ENCODE results near the gene PDGFRA.

PDGFRA gene

DNA sequence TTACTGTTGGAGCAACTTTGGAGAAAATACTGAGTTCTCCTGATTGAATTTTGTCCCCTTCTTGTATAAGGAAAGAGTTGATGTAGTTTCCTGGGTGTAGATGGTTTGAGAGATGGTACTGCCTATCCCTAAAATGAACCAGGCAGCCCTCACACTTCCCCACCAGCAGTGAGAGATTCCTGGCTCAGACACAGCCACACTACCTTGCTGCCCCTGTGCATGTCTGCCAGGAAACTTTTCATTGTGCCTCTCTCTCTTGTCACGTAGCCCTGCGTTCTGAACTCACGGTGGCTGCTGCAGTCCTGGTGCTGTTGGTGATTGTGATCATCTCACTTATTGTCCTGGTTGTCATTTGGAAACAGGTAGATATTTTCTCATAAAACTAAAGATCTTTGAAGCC is 45.2 kb downstream of the PDGFRA start:
- no peaks in the 10 kb centered on the region; the same call in 1 of the 2 replicates for H3K36me3 ChIP-seq (ENCODE audit: insufficient read depth, low read depth, low read length)
- no peak overlapping the region for H3K4me3 ChIP-seq (ENCODE audit: low read length)
- H3K9me3 ChIP-seq (ENCODE audit: insufficient read depth, low read depth, low read length): no peaks in the 10 kb centered on the region
- peaks cover 14% of the 10 kb centered on the region for H3K4me1 ChIP-seq (ENCODE audit: insufficient read depth, low read length)
- peaks cover 9% of the 10 kb centered on the region; the same call in 1 of the 2 replicates for H3K27me3 ChIP-seq (ENCODE audit: insufficient read depth, low read length)
- H3K9ac ChIP-seq (ENCODE audit: low read depth, low read length): no peak overlapping the region
- H3K27ac ChIP-seq (ENCODE audit: low read length): no peak overlapping the region

DNA sequence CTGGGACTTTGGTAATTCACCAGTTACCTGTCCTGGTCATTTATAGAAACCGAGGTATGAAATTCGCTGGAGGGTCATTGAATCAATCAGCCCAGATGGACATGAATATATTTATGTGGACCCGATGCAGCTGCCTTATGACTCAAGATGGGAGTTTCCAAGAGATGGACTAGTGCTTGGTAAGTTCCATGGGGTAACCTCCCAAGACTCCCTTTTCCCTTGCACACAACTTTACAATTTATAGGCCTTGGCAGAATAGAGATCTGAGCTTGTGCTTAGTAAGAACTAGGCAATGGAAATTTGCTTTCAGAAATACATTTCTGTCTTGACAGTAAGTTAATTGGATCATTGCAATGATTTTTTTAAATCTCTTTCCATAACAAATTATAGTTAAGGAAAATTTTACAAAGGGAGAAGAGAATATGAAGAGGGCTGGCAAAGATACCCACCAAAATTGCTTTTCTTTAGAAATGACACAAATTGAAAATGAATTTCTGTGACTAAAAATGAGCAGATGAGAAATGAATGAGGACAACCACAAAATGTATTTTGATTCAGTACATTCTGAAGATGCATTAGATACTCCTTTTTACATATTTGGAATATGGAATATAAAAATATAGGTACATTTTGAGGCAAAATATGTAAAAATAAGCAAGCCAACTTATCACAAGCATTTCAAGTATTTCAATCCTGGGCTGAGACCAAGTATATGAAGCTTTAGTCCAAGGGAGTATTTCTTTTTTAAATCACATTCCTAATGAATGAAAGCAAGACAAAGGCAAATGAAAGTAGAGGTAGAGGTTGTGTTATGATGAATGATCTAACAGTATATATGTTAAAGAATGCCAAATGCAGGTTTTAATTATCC is 45.9 kb downstream of the PDGFRA start:
- H3K4me1 ChIP-seq (ENCODE audit: insufficient read depth, low read length): peaks cover 14% of the 10 kb centered on the region
- peaks cover 9% of the 10 kb centered on the region; the same call in 1 of the 2 replicates for H3K27me3 ChIP-seq (ENCODE audit: insufficient read depth, low read length)
- H3K27ac ChIP-seq (ENCODE audit: low read length): no peak overlapping the region
- H3K36me3 ChIP-seq (ENCODE audit: insufficient read depth, low read depth, low read length): no peaks in the 10 kb centered on the region; the same call in 1 of the 2 replicates
- no peaks in the 10 kb centered on the region for H3K9me3 ChIP-seq (ENCODE audit: insufficient read depth, low read depth, low read length)
- H3K9ac ChIP-seq (ENCODE audit: low read depth, low read length): no peak overlapping the region
- H3K4me3 ChIP-seq (ENCODE audit: low read length): no peak overlapping the region

DNA sequence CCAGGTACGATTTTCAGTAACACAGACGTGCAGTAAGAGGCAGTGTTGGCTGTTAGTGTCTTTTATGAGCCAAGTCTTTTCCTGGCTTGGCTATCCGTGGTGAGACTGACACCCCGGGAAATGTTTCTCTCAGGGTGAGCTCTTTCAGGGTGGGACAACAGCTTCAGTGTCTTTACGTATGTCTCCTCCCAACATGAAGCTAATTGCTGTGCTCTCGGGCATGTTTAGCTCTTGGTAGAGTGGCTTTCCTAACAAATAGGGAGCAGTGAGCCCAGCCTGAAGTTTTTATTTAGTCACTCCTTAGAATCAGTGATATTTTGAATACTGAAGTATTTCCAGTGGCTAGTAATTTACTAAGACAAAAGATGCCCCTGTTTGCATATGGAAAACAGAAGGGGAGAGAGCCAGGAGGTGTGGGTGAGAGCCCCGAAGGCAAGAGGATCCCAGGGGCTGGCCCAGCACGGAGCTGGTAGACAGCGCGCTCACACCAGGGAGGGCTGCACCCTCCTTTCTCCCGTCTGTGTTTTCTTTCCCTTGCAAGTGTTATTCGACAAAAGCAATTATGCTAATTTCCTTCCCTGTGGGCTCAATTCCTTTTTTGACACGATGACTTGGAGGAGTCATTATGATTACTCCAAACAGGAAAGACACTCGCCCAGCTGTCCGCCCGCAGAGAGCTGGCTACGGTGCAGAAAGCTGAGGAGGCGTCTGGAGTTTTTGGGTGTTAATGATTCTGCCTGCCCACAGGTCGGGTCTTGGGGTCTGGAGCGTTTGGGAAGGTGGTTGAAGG is 47.7 kb downstream of the PDGFRA start:
- H3K27ac ChIP-seq (ENCODE audit: low read length): no peak overlapping the region
- H3K36me3 ChIP-seq (ENCODE audit: insufficient read depth, low read depth, low read length): peaks cover 6% of the 10 kb centered on the region; the same call in 1 of the 2 replicates
- peak overlapping the region; percentile 55; the same call in 1 of the 2 replicates for H3K4me3 ChIP-seq (ENCODE audit: low read length)
- peaks cover 9% of the 10 kb centered on the region; the same call in 1 of the 2 replicates for H3K27me3 ChIP-seq (ENCODE audit: insufficient read depth, low read length)
- H3K9me3 ChIP-seq (ENCODE audit: insufficient read depth, low read depth, low read length): peaks cover 10% of the 10 kb centered on the region
- H3K4me1 ChIP-seq (ENCODE audit: insufficient read depth, low read length): peaks cover 14% of the 10 kb centered on the region
- peak overlapping the region; percentile 14; the same call in 1 of the 2 replicates for H3K9ac ChIP-seq (ENCODE audit: low read depth, low read length)

DNA sequence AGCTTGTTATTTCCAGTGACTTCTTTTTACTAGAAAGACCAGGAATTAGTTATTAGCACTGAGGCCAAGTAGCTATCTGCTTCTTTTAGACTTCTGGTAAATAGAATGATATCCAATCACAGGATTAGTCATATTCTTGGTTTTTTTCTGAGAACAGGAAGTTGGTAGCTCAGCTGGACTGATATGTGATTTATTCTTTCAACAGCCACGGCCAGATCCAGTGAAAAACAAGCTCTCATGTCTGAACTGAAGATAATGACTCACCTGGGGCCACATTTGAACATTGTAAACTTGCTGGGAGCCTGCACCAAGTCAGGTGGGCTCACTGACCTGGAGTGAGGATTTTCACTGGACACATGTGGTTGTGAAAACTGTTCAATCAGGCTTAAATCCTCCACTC is 48.6 kb downstream of the PDGFRA start:
- Histone ChIP-seq H3K9me3 (ENCODE audit: insufficient read depth, low read depth, low read length) (peaks cover 18% of the 10 kb centered on the region), H3K4me1 (ENCODE audit: insufficient read depth, low read length) (peaks cover 14% of the 10 kb centered on the region), H3K27me3 (ENCODE audit: insufficient read depth, low read length) (peaks cover 9% of the 10 kb centered on the region; the same call in 1 of the 2 replicates), H3K4me3 (ENCODE audit: low read length) (peak overlapping the region; percentile 55; the same call in 1 of the 2 replicates), H3K9ac (ENCODE audit: low read depth, low read length) (peak overlapping the region; percentile 14; the same call in 1 of the 2 replicates), H3K36me3 (ENCODE audit: insufficient read depth, low read depth, low read length) (peaks cover 15% of the 10 kb centered on the region; the same call in 1 of the 2 replicates), H3K27ac (ENCODE audit: low read length) (no peak overlapping the region)

DNA sequence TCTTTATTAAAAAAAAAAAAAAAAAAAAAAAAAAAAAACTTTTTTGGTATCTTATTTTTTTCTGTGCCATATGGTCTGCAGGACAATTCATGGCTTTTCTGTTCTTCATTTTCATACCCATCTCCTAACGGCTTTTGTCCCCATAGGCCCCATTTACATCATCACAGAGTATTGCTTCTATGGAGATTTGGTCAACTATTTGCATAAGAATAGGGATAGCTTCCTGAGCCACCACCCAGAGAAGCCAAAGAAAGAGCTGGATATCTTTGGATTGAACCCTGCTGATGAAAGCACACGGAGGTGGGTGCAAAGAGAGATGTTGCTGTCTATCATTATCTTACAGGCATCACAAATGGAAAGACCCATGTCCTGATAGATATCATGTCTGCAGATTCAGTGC is 49.1 kb downstream of the PDGFRA start:
- Histone ChIP-seq H3K4me1 (ENCODE audit: insufficient read depth, low read length) (peaks cover 14% of the 10 kb centered on the region), H3K36me3 (ENCODE audit: insufficient read depth, low read depth, low read length) (peaks cover 16% of the 10 kb centered on the region; the same call in 1 of the 2 replicates), H3K4me3 (ENCODE audit: low read length) (peak overlapping the region; percentile 31; the same call in 1 of the 2 replicates), H3K27me3 (ENCODE audit: insufficient read depth, low read length) (peaks cover 9% of the 10 kb centered on the region; the same call in 1 of the 2 replicates), H3K27ac (ENCODE audit: low read length) (no peak overlapping the region), H3K9ac (ENCODE audit: low read depth, low read length) (no peak overlapping the region), H3K9me3 (ENCODE audit: insufficient read depth, low read depth, low read length) (peaks cover 23% of the 10 kb centered on the region)

DNA sequence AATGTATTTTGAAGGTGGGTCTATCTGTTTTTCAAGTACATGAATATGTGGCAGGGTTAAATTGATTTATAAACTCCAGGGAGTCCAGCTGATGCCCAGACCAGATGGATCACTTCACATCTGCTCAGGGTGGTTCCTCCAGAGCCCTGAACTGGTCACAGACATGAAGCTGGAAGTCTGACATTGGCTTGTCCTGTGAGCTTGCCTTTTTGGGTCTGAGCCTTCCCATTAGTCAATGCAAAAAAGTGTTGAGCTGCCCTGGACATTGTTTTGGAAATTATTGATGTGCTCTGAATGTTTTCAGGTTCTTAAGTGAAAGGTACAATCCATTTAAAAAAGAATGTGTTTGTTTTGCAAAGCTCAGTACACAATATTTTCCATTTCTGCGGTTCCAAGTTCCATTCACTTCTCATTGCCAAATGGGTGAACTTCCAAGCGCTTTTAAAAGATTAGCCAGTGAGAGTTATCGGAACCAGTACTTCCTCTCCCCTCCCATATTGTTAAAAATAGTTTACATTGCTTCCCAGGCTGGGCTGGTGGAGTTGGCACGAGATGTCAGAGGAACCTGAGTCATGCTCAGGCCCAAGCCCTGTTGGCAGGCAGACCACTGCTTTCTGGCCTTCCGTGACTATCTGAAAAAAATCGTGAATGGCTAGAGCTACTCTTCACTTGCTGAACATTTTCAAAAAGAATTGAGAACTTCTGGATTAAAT is 52.1 kb downstream of the PDGFRA start:
- H3K27ac ChIP-seq (ENCODE audit: low read length): no peak overlapping the region
- H3K27me3 ChIP-seq (ENCODE audit: insufficient read depth, low read length): no peaks in the 10 kb centered on the region
- no peak overlapping the region for H3K4me3 ChIP-seq (ENCODE audit: low read length)
- H3K9ac ChIP-seq (ENCODE audit: low read depth, low read length): no peak overlapping the region
- H3K36me3 ChIP-seq (ENCODE audit: insufficient read depth, low read depth, low read length): peaks cover 16% of the 10 kb centered on the region; the same call in 1 of the 2 replicates
- H3K9me3 ChIP-seq (ENCODE audit: insufficient read depth, low read depth, low read length): peaks cover 30% of the 10 kb centered on the region
- H3K4me1 ChIP-seq (ENCODE audit: insufficient read depth, low read length): peaks cover 14% of the 10 kb centered on the region

DNA sequence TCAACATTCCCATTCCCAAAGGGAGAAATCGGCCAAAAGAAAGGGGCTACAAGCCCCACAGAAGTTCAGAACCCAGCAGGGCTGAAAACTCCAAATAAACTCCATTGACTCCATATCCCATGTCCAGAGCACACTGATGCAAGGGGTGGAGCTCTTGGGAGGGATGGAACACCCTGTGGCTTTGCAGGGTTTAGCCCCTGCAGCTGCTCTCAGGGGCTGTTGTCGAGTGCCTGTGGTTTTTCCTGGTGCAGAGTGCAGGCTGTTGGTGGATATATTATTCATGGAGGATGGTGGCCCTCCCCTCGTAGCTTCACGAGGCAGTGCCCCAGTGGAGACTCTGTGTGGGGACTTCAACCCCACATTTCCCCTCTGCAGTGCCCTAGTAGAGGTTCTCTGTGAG is 53.7 kb downstream of the PDGFRA start:
- no peak overlapping the region for H3K4me3 ChIP-seq (ENCODE audit: low read length)
- H3K4me1 ChIP-seq (ENCODE audit: insufficient read depth, low read length): peaks cover 9% of the 10 kb centered on the region
- no peak overlapping the region for H3K9ac ChIP-seq (ENCODE audit: low read depth, low read length)
- peaks cover 30% of the 10 kb centered on the region for H3K9me3 ChIP-seq (ENCODE audit: insufficient read depth, low read depth, low read length)
- H3K27me3 ChIP-seq (ENCODE audit: insufficient read depth, low read length): no peaks in the 10 kb centered on the region
- H3K27ac ChIP-seq (ENCODE audit: low read length): no peak overlapping the region
- H3K36me3 ChIP-seq (ENCODE audit: insufficient read depth, low read depth, low read length): peaks cover 16% of the 10 kb centered on the region; the same call in 1 of the 2 replicates

DNA sequence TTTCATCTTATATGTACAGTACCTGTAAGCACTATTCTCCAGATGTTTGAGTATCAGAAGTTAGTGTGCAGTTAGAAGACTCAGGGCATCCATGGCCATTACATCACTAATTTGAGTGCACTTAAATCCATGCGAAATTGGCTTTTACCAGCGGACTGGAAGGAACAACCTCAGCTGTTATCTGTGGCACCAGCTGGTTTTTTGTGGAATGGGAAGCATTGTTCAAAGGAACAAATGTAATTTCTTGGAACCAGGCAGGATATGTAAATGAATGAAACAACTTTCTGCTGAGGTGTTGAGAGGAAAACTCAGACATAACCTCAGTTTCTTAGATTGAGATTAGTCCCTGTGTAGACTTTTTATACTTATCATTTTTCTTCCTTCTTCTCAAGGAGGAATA is 60.2 kb downstream of the PDGFRA start:
- no peak overlapping the region for H3K27ac ChIP-seq (ENCODE audit: low read length)
- H3K4me3 ChIP-seq (ENCODE audit: low read length): no peak overlapping the region
- no peaks in the 10 kb centered on the region for H3K36me3 ChIP-seq (ENCODE audit: insufficient read depth, low read depth, low read length)
- H3K9ac ChIP-seq (ENCODE audit: low read depth, low read length): no peak overlapping the region
- H3K4me1 ChIP-seq (ENCODE audit: insufficient read depth, low read length): no peaks in the 10 kb centered on the region
- no peaks in the 10 kb centered on the region for H3K27me3 ChIP-seq (ENCODE audit: insufficient read depth, low read length)
- H3K9me3 ChIP-seq (ENCODE audit: insufficient read depth, low read depth, low read length): no peaks in the 10 kb centered on the region

DNA sequence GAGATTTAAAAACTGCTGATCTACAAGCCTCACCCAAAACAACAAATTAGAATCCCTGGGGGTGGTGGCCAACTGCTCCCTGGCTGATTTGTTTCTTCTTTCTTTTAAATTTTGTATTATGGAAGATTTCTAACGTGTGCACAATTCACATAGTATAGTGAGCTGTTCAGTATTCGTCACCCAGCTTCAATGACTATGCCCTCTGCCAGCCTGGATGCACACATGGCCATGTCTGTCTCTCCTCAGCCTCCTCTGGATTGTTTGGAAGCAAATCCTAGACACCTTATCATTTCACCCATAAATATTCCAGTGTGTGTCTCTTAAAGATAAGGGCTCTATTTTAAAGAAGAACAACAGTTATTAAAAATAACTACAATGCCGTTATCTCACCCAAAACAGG is 61.9 kb downstream of the PDGFRA start:
- Histone ChIP-seq H3K4me3 (ENCODE audit: low read length) (no peak overlapping the region), H3K9me3 (ENCODE audit: insufficient read depth, low read depth, low read length) (no peaks in the 10 kb centered on the region), H3K27me3 (ENCODE audit: insufficient read depth, low read length) (no peaks in the 10 kb centered on the region), H3K36me3 (ENCODE audit: insufficient read depth, low read depth, low read length) (no peaks in the 10 kb centered on the region), H3K4me1 (ENCODE audit: insufficient read depth, low read length) (no peaks in the 10 kb centered on the region), H3K27ac (ENCODE audit: low read length) (no peak overlapping the region), H3K9ac (ENCODE audit: low read depth, low read length) (no peak overlapping the region)

DNA sequence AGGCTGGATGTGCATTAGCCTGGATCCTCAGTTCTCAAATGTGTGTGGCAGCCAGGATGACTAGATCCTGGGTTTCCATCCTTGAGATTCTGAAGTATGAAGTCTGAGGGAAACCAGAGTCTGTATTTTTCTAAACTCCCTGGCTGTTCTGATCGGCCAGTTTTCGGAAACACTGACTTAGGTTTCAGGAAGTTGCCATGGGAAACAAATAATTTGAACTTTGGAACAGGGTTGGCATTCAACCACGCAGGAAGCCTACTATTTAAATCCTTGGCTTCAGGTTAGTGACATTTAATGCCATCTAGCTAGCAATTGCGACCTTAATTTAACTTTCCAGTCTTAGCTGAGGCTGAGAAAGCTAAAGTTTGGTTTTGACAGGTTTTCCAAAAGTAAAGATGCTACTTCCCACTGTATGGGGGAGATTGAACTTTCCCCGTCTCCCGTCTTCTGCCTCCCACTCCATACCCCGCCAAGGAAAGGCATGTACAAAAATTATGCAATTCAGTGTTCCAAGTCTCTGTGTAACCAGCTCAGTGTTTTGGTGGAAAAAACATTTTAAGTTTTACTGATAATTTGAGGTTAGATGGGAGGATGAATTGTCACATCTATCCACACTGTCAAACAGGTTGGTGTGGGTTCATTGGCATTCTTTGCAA is 67.6 kb downstream of the PDGFRA start:
- Histone ChIP-seq H3K36me3 (ENCODE audit: insufficient read depth, low read depth, low read length) (no peaks in the 10 kb centered on the region), H3K9me3 (ENCODE audit: insufficient read depth, low read depth, low read length) (peaks cover 15% of the 10 kb centered on the region), H3K4me3 (ENCODE audit: low read length) (no peak overlapping the region), H3K9ac (ENCODE audit: low read depth, low read length) (no peak overlapping the region), H3K27me3 (ENCODE audit: insufficient read depth, low read length) (no peaks in the 10 kb centered on the region), H3K27ac (ENCODE audit: low read length) (no peak overlapping the region), H3K4me1 (ENCODE audit: insufficient read depth, low read length) (no peaks in the 10 kb centered on the region)

DNA sequence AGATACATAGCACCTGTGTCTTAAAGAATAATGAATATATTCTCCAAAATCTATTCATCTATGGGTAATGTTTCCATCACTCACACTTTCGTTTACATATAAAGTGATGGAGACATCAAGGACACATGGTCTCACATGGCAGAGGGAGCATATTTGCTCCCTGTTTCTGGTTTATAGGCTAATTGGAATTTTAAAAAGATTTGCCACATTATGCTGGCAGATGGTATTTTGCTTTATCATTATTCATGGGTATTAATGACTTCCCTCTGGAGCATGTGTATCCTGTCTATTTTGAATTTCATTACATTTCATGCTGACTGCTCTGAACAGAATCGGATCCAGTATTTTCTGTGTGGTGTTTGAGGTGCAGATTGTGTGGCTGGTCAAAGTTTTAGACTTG is 79.0 kb downstream of the PDGFRA start:
- Histone ChIP-seq H3K36me3 (ENCODE audit: insufficient read depth, low read depth, low read length) (no peaks in the 10 kb centered on the region), H3K27ac (ENCODE audit: low read length) (no peak overlapping the region), H3K4me1 (ENCODE audit: insufficient read depth, low read length) (no peaks in the 10 kb centered on the region), H3K9ac (ENCODE audit: low read depth, low read length) (no peak overlapping the region), H3K4me3 (ENCODE audit: low read length) (no peak overlapping the region), H3K9me3 (ENCODE audit: insufficient read depth, low read depth, low read length) (0 out of 2 replicates have a peak, but pooled peaks cover 8% of the 10 kb centered on the region), H3K27me3 (ENCODE audit: insufficient read depth, low read length) (no peaks in the 10 kb centered on the region)

All from iPS-20b (cell line).